K562 (cell line): ENCODE data around the gene CCDC27. TPM values are rescaled to one million over a fixed set of nuclear protein-coding genes. Genes with fewer than 3 reads are reported as not detected.

Source experiments
- ASH1L ChIP-seq: fragments of 450-650 bp; IDR thresholded peaks from 2 replicates; pipeline ENCODE4 v1.6.1; 2018; ENCODE audit warnings: borderline replicate concordance, mild to moderate bottlenecking, low read depth; ENCODE audit not compliant: partially characterized antibody
- BRCA1 ChIP-seq, 2 experiments: fragments of 450-650 bp in 1 of 2; sonication (generic) in 1 of 2; formaldehyde crosslinking in 1 of 2; IDR thresholded peaks; 2 replicates each; pipeline versions ENCODE4 v1.5.0 to v1.6.1; 2017 to 2020; ENCODE audit warnings: mild to moderate bottlenecking in 1 of 2, missing genetic modification reagents in 1 of 2
- CEBPB ChIP-seq: fragments of 450-650 bp; IDR thresholded peaks from 2 replicates; pipeline ENCODE4 v1.6.1; 2016; ENCODE audit warnings: missing genetic modification characterization, missing compliant biosample characterization
- CHD1 ChIP-seq: fragments of 200-600 bp; sonication (generic); IDR thresholded peaks from one replicate; pipeline ENCODE4 v1.6.1; 2012; ENCODE audit warnings: mild to moderate bottlenecking, moderate library complexity, low read length, inconsistent platforms
- DNMT1 ChIP-seq: fragments of 450-650 bp; IDR thresholded peaks from 2 replicates; pipeline ENCODE4 v1.6.1; 2016; ENCODE audit warnings: antibody characterized with exemption, mild to moderate bottlenecking
- HOMEZ ChIP-seq: fragments of 250-450 bp; sonication (Bioruptor Pico); IDR thresholded peaks from 2 replicates; pipeline ENCODE4 v1.4.0; 2020; ENCODE audit warnings: mild to moderate bottlenecking, moderate library complexity
- MED1 ChIP-seq: sonication (generic); formaldehyde crosslinking; IDR thresholded peaks from 2 replicates; pipeline ENCODE4 v1.8.1; 2023; ENCODE audit warnings: missing genetic modification reagents, borderline replicate concordance
- NR2C1 ChIP-seq, 2 experiments: fragments of 450-650 bp; IDR thresholded peaks; 2 replicates each; pipeline ENCODE4 v1.6.1; 2017; ENCODE audit warnings: mild to moderate bottlenecking in 2 of 2, antibody characterized with exemption in 1 of 2, inconsistent platforms in 1 of 2, missing compliant biosample characterization in 1 of 2, missing genetic modification characterization in 1 of 2
- PRDM10 ChIP-seq: fragments of 450-650 bp; IDR thresholded peaks from 2 replicates; pipeline ENCODE4 v1.6.1; 2018; ENCODE audit not compliant: partially characterized antibody
- ZNF282 ChIP-seq: sonication (generic); formaldehyde crosslinking; IDR thresholded peaks from 2 replicates; pipeline ENCODE4 v1.8.1; 2023; ENCODE audit warnings: missing genetic modification reagents
- ZNF785 ChIP-seq: fragments of 250-450 bp; sonication (Bioruptor Pico); IDR thresholded peaks from 2 replicates; pipeline ENCODE4 v1.4.0; 2020; ENCODE audit warnings: mild to moderate bottlenecking
- polyA plus RNA-seq, 8 experiments: library from polyadenylated mRNA; depleted of rRNA in 4 of 8; stranded (reverse) in 5 of 8; unstranded in 3 of 8; fragments of >200 nt; fragmentation: Nextera tagmentation in 2 of 8; fragmentation: Illumina TruSeq in 1 of 8; extraction: Ambion mirVana in 2 of 8; extraction: Trizol in 1 of 8; gene quantifications; 2 replicates each; pipeline versions ENCODE4 v1.2.1 to v1.2.3, GENCODE V29; 2011 to 2014; ENCODE audit warnings: inconsistent platforms in 1 of 8, missing spikeins in 1 of 8
- total RNA-seq, 7 experiments: library from RNA; depleted of rRNA in 6 of 7; stranded (reverse); fragments of >200 nt in 6 of 7; fragmentation: Illumina TruSeq in 2 of 7; extraction: Trizol in 2 of 7; gene quantifications; 2 replicates each; pipeline versions ENCODE4 v1.2.1 to v1.2.3, GENCODE V29; 2011 to 2021; ENCODE audit warnings: low replicate concordance in 1 of 7
- TF ChIP-seq, protein P1 (sequence below): fragments of 200-800 bp; sonication (Bioruptor generic); IDR thresholded peaks from 2 replicates; pipeline ENCODE4 v1.6.1; 2017; ENCODE audit warnings: missing genetic modification characterization, missing compliant biosample characterization
- TF ChIP-seq, protein P2 (sequence below), 2 experiments: fragments of 450-650 bp; conservative IDR thresholded peaks; 2 replicates each; pipeline ENCODE4 v1.6.1; 2017; ENCODE audit warnings: mild to moderate bottlenecking in 2 of 2, moderate library complexity in 2 of 2
- TF ChIP-seq, protein P3 (sequence below): fragments of 450-650 bp; IDR thresholded peaks from 2 replicates; pipeline ENCODE4 v1.6.1; 2018; ENCODE audit warnings: mild to moderate bottlenecking, low read depth; ENCODE audit not compliant: partially characterized antibody

Gene CCDC27
- total and polyA plus RNA-seq, 9 of the 15 experiments (the other 6 are each of a cell fraction or from before 2014, with no cell fraction given), result 0.01 to 0.04 TPM; not detected in 7

DNA sequence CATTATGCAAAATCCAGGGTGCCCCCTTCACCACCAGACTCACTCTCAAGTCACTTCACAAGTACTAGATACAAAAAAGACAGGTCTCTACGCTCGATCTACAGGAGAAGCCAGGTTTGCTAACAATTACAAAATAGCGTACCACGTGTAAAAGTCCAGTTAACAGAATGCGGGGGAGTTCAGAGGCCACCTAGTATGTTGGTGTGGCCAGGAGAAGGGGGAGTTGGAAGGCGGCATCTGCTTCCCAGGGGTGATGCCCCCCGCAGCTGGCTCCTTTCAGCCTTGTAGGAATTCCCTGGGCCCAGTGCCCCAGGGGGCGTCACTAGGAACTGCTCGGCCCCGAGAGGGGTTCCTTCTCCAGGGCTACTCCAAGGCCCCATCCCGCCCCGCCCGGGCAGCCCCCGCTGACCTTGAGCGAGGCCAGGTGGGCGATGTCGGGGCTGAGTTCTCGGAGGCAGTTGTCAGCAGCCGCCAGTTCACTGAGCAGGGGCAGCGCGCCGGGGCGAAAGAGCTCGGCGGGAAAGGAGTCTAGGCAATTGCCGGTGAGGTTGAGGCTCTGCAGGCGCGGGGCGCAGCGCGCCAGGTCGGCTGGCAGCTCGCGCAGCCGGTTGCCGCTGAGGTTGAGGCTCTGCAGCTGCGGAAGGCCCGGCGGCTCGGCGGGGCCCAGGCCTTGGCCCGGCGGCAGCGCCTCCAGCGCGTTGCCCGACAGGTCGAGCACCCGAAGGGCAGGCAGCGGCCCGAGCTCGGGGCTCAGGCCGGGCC is 43.4 kb downstream of the CCDC27 start (continued):
- TF ChIP-seq PRDM10 (peak; percentile 37), CHD1 (peak; percentile 96), ZNF282 (CRISPR knock-in tag) (0 out of 2 replicates have a peak, but pooled peaks have one; percentile 27), ASH1L (no peak), DNMT1 (no peak), HOMEZ (CRISPR knock-in tag) (no peak), BRCA1 (IDR thresholded peaks at IDR 0.05) (no peak), BRCA1 (CRISPR knock-in tag; IDR thresholded peaks at IDR 0.05) (0 out of 2 replicates have a peak, but pooled peaks have one; percentile 51), CEBPB (tag) (no peak), MED1 (CRISPR knock-in tag) (0 out of 2 replicates have a peak, but pooled peaks have one; percentile 55), NR2C1 (IDR thresholded peaks at IDR 0.05) (peak; percentile 54), NR2C1 (tag; IDR thresholded peaks at IDR 0.05) (no peak), ZNF785 (CRISPR knock-in tag) (no peak)
- TF ChIP-seq, protein P1, sequence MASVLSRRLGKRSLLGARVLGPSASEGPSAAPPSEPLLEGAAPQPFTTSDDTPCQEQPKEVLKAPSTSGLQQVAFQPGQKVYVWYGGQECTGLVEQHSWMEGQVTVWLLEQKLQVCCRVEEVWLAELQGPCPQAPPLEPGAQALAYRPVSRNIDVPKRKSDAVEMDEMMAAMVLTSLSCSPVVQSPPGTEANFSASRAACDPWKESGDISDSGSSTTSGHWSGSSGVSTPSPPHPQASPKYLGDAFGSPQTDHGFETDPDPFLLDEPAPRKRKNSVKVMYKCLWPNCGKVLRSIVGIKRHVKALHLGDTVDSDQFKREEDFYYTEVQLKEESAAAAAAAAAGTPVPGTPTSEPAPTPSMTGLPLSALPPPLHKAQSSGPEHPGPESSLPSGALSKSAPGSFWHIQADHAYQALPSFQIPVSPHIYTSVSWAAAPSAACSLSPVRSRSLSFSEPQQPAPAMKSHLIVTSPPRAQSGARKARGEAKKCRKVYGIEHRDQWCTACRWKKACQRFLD (CRISPR knock-in tag), result no peak
- TF ChIP-seq, protein P2, sequence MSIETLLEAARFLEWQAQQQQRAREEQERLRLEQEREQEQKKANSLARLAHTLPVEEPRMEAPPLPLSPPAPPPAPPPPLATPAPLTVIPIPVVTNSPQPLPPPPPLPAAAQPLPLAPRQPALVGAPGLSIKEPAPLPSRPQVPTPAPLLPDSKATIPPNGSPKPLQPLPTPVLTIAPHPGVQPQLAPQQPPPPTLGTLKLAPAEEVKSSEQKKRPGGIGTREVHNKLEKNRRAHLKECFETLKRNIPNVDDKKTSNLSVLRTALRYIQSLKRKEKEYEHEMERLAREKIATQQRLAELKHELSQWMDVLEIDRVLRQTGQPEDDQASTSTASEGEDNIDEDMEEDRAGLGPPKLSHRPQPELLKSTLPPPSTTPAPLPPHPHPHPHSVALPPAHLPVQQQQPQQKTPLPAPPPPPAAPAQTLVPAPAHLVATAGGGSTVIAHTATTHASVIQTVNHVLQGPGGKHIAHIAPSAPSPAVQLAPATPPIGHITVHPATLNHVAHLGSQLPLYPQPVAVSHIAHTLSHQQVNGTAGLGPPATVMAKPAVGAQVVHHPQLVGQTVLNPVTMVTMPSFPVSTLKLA (conservative IDR thresholded peaks at IDR 0.05), result peak; percentile 30 to 51; a peak in 2 of 4 replicates
- TF ChIP-seq, protein P3, sequence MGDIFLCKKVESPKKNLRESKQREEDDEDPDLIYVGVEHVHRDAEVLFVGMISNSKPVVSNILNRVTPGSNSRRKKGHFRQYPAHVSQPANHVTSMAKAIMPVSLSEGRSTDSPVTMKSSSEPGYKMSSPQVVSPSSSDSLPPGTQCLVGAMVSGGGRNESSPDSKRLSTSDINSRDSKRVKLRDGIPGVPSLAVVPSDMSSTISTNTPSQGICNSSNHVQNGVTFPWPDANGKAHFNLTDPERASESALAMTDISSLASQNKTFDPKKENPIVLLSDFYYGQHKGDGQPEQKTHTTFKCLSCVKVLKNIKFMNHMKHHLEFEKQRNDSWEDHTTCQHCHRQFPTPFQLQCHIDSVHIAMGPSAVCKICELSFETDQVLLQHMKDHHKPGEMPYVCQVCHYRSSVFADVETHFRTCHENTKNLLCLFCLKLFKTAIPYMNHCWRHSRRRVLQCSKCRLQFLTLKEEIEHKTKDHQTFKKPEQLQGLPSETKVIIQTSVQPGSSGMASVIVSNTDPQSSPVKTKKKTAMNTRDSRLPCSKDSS, result no peak
- TF ChIP-seq, all 486 proteins: peak for 15
